Measurements from ENCODE around the gene GMCL2.

The GMCL2 gene

GRCh38 chr5:178222292-178222691 is 35.1 kb upstream of the GMCL2 start:
- Histone ChIP-seq H3K9me3 (ENCODE audit: insufficient read depth, low read length) (no peaks in the 10 kb centered on the region), H3K9me2 (replicated peaks; ENCODE audit: insufficient read depth, low read length) (no peaks in the 10 kb centered on the region), H3K27me3 (ENCODE audit: low read length) (no peaks in the 10 kb centered on the region), H3K36me3 (ENCODE audit: low read length) (peaks cover 6% of the 10 kb centered on the region), H3K27ac (ENCODE audit: low read depth, low read length) (no peak overlapping the region), H3K79me2 (ENCODE audit: insufficient read depth, low read length) (no peaks in the 10 kb centered on the region), H4K20me1 (ENCODE audit: low read depth, low read length) (no peaks in the 10 kb centered on the region), H2AFZ (ENCODE audit: low read depth, low read length, severe bottlenecking) (no peak overlapping the region), H3K4me2 (ENCODE audit: low read depth, low read length, poor library complexity, severe bottlenecking) (no peak overlapping the region), H3K9ac (ENCODE audit: low read length) (no peak overlapping the region), H3K4me3 (ENCODE audit: insufficient read depth, low read length, poor library complexity, severe bottlenecking) (no peak overlapping the region), H3F3A (ENCODE audit: insufficient read depth) (peaks cover 16% of the 10 kb centered on the region; the same call in 1 of the 2 replicates)
- TF ChIP-seq EZH2phosphoT487 (conservative IDR thresholded peaks at IDR 0.05; ENCODE audit: low read length) (no peak), CTCF (IDR thresholded peaks at IDR 0.05; ENCODE audit: insufficient read depth, low read length, poor library complexity, severe bottlenecking) (no peak)

GRCh38 chr5:178221853-178222252 is 34.7 kb upstream of the GMCL2 start:
- H3F3A ChIP-seq (ENCODE audit: insufficient read depth): peaks cover 18% of the 10 kb centered on the region
- no peaks in the 10 kb centered on the region for H3K9me2 ChIP-seq (replicated peaks; ENCODE audit: insufficient read depth, low read length)
- H4K20me1 ChIP-seq (ENCODE audit: low read depth, low read length): no peaks in the 10 kb centered on the region
- H3K9me3 ChIP-seq (ENCODE audit: insufficient read depth, low read length): no peaks in the 10 kb centered on the region
- TF ChIP-seq EZH2phosphoT487 (conservative IDR thresholded peaks at IDR 0.05; ENCODE audit: low read length) (no peak), CTCF (IDR thresholded peaks at IDR 0.05; ENCODE audit: insufficient read depth, low read length, poor library complexity, severe bottlenecking) (no peak)
- H2AFZ ChIP-seq (ENCODE audit: low read depth, low read length, severe bottlenecking): no peak overlapping the region
- no peak overlapping the region for H3K4me3 ChIP-seq (ENCODE audit: insufficient read depth, low read length, poor library complexity, severe bottlenecking)
- H3K4me2 ChIP-seq (ENCODE audit: low read depth, low read length, poor library complexity, severe bottlenecking): no peak overlapping the region
- H3K9ac ChIP-seq (ENCODE audit: low read length): no peak overlapping the region
- H3K79me2 ChIP-seq (ENCODE audit: insufficient read depth, low read length): no peaks in the 10 kb centered on the region
- no peak overlapping the region for H3K27ac ChIP-seq (ENCODE audit: low read depth, low read length)
- no peaks in the 10 kb centered on the region for H3K27me3 ChIP-seq (ENCODE audit: low read length)
- peaks cover 9% of the 10 kb centered on the region for H3K36me3 ChIP-seq (ENCODE audit: low read length)

GRCh38 chr5:178221282-178221681 is 34.1 kb upstream of the GMCL2 start:
- peaks cover 11% of the 10 kb centered on the region for H3K36me3 ChIP-seq (ENCODE audit: low read length)
- no peaks in the 10 kb centered on the region for H3K79me2 ChIP-seq (ENCODE audit: insufficient read depth, low read length)
- H3K9me3 ChIP-seq (ENCODE audit: insufficient read depth, low read length): no peaks in the 10 kb centered on the region
- no peak overlapping the region for H3K4me3 ChIP-seq (ENCODE audit: insufficient read depth, low read length, poor library complexity, severe bottlenecking)
- TF ChIP-seq EZH2phosphoT487 (conservative IDR thresholded peaks at IDR 0.05; ENCODE audit: low read length): no peak
- TF ChIP-seq CTCF (IDR thresholded peaks at IDR 0.05; ENCODE audit: insufficient read depth, low read length, poor library complexity, severe bottlenecking): no peak
- peaks cover 24% of the 10 kb centered on the region for H3F3A ChIP-seq (ENCODE audit: insufficient read depth)
- H3K9me2 ChIP-seq (replicated peaks; ENCODE audit: insufficient read depth, low read length): no peaks in the 10 kb centered on the region
- H2AFZ ChIP-seq (ENCODE audit: low read depth, low read length, severe bottlenecking): no peak overlapping the region
- no peak overlapping the region for H3K4me2 ChIP-seq (ENCODE audit: low read depth, low read length, poor library complexity, severe bottlenecking)
- no peak overlapping the region for H3K9ac ChIP-seq (ENCODE audit: low read length)
- no peak overlapping the region for H3K27ac ChIP-seq (ENCODE audit: low read depth, low read length)
- no peaks in the 10 kb centered on the region for H4K20me1 ChIP-seq (ENCODE audit: low read depth, low read length)
- H3K27me3 ChIP-seq (ENCODE audit: low read length): no peaks in the 10 kb centered on the region
